ENCODE results near the gene HDAC4. TPM values are rescaled to one million over a fixed set of nuclear protein-coding genes. Genes with fewer than 3 reads are reported as not detected.

HDAC4 gene
- total and polyA plus RNA-seq, 12 donors: 3.7 to 40.0 (median 25.5) TPM

GRCh38 chr2:239225371-239225851, 175.4 kb downstream of the HDAC4 start:
- Histone ChIP-seq H3K9me3 (no peaks in the 10 kb centered on the region), H3K4me3 (peak overlapping the region in 1 of 10 donors; percentile 13), H3K27me3 (no peaks in the 10 kb centered on the region), H3K4me1 (peaks cover 38 to 97% (median 89%) of the 10 kb centered on the region in 9 donors), H3K36me3 (no peaks in the 10 kb centered on the region), H3K27ac (peak overlapping the region in 8 of 10 donors; percentile 14 to 86 (median 56))
- ATAC-seq: peak in 1 of 8 donors; percentile 9
- DNase-seq: no peak
- 76 to 82% methylated on average over 13 of the region's 13 CpGs for WGBS, 2 donors
- no peak for TF ChIP-seq CTCF (IDR thresholded peaks at IDR 0.05)
- intact Hi-C loops (cut with DNase I): loop anchor here in 3 of 10 donors (5.0 to 10.0 kb wide), 3 partner anchors 99 to 172 kb away; no protein-coding TSS in a partner anchor

GRCh38 chr2:239224955-239225354, 175.9 kb downstream of the HDAC4 start:
- no peaks in the 10 kb centered on the region for H3K27me3 ChIP-seq
- H3K36me3 ChIP-seq: no peaks in the 10 kb centered on the region
- peak overlapping the region in 8 of 10 donors; percentile 14 to 89 (median 73) for H3K27ac ChIP-seq
- intact Hi-C loops (cut with DNase I): loop anchor here in 4 of 10 donors (5.0 to 10.0 kb wide), 4 partner anchors 67 to 172 kb away; no protein-coding TSS in a partner anchor
- DNase-seq (no peak), ATAC-seq (no peak)
- no peak overlapping the region for H3K4me3 ChIP-seq
- peaks cover 38 to 97% (median 87%) of the 10 kb centered on the region in 9 donors for H3K4me1 ChIP-seq
- TF ChIP-seq CTCF (IDR thresholded peaks at IDR 0.05): no peak
- H3K9me3 ChIP-seq: no peaks in the 10 kb centered on the region
- 82% methylated on average over 2 of the region's 2 CpGs for WGBS, 2 donors

GRCh38 chr2:239224199-239224570, 176.6 kb downstream of the HDAC4 start:
- WGBS, 2 donors: 83 to 88% methylated on average over 13 of the region's 13 CpGs
- Histone ChIP-seq H3K4me3 (no peak overlapping the region), H3K27ac (peak overlapping the region in 8 of 10 donors; percentile 81 to 89 (median 86)), H3K27me3 (no peaks in the 10 kb centered on the region), H3K36me3 (no peaks in the 10 kb centered on the region), H3K4me1 (peaks cover 38 to 92% (median 79%) of the 10 kb centered on the region in 9 donors), H3K9me3 (no peaks in the 10 kb centered on the region)
- TF ChIP-seq CTCF (IDR thresholded peaks at IDR 0.05): no peak
- intact Hi-C loops (cut with DNase I): loop anchor here in 3 of 10 donors (5.0 to 10.0 kb wide), 3 partner anchors 68 to 171 kb away; no protein-coding TSS in a partner anchor
- DNase-seq (no peak), ATAC-seq (no peak)

- Histone ChIP-seq H3K9me3 (no peaks in the 10 kb centered on the region), H3K4me1 (peaks cover 38 to 88% (median 76%) of the 10 kb centered on the region in 9 donors), H3K36me3 (no peaks in the 10 kb centered on the region), H3K27ac (peak overlapping the region in 9 of 10 donors; percentile 40 to 89 (median 86)), H3K27me3 (no peaks in the 10 kb centered on the region), H3K4me3 (no peak overlapping the region)
- TF ChIP-seq CTCF (IDR thresholded peaks at IDR 0.05): no peak
- ATAC-seq (peak in 6 of 8 donors; percentile 10 to 53 (median 25)), DNase-seq (peak in 1 of 2 donors; percentile 40)
- WGBS, 2 donors: 70% methylated on average over 24 of the region's 24 CpGs
- intact Hi-C loops (cut with DNase I): loop anchor here in 3 of 10 donors (5.0 to 10.0 kb wide), 3 partner anchors 69 to 171 kb away; no protein-coding TSS in a partner anchor
Measured at GRCh38 chr2:239223310-239224198, 177.3 kb downstream of the HDAC4 start.
